IMR-90 (cell line): ENCODE measurements around the gene TTC3.

Experiments
- BHLHE40 ChIP-seq: fragments of 150-350 bp; IDR thresholded peaks from 2 replicates; pipeline ENCODE4 v1.6.1; 2016; ENCODE audit warnings: mild to moderate bottlenecking, low read depth, low read length
- CEBPB ChIP-seq: IDR thresholded peaks from 2 replicates; pipeline ENCODE4 v1.6.1; 2012; ENCODE audit warnings: low read depth, low read length, improper control_type of control experiment
- CHD1 ChIP-seq: IDR thresholded peaks from 2 replicates; pipeline ENCODE4 v1.6.1; 2012; ENCODE audit warnings: low read depth, low read length, improper control_type of control experiment
- CTCF ChIP-seq: conservative IDR thresholded peaks from 2 replicates; pipeline ENCODE4 v1.5.1; 2012; ENCODE audit warnings: mild to moderate bottlenecking, low read depth, low read length, improper control_type of control experiment
- MAFK ChIP-seq: IDR thresholded peaks from 2 replicates; pipeline ENCODE4 v1.6.1; 2012; ENCODE audit warnings: low read depth, low read length, improper control_type of control experiment
- MXI1 ChIP-seq: IDR thresholded peaks from 2 replicates; pipeline ENCODE4 v1.6.1; 2012; ENCODE audit warnings: low read depth, mild to moderate bottlenecking, low read length, moderate library complexity, borderline replicate concordance
- POLR2A ChIP-seq: IDR thresholded peaks from 2 replicates; pipeline ENCODE4 v1.6.1; 2012; ENCODE audit warnings: mild to moderate bottlenecking, low read depth, low read length
- RAD21 ChIP-seq: IDR thresholded peaks from 2 replicates; pipeline ENCODE4 v1.6.1; 2012; ENCODE audit warnings: low read length, improper control_type of control experiment
- RCOR1 ChIP-seq: IDR thresholded peaks from 2 replicates; pipeline ENCODE4 v1.6.1; 2012; ENCODE audit warnings: mild to moderate bottlenecking, low read length, improper control_type of control experiment; ENCODE audit not compliant: insufficient replicate concordance
- RFX5 ChIP-seq: IDR thresholded peaks from 2 replicates; pipeline ENCODE4 v1.8.0; 2012; ENCODE audit warnings: low read depth, mild to moderate bottlenecking, low read length, moderate library complexity
- SMC3 ChIP-seq: fragments of 150-350 bp; IDR thresholded peaks from 2 replicates; pipeline ENCODE4 v1.6.1; 2016; ENCODE audit warnings: low read depth, mild to moderate bottlenecking, antibody characterized with exemption, low read length, moderate library complexity
- TF ChIP-seq, protein P1 (sequence below): fragments of 150-350 bp; IDR thresholded peaks from 2 replicates; pipeline ENCODE4 v1.6.1; 2017; ENCODE audit warnings: mild to moderate bottlenecking, antibody characterized with exemption, low read length, low read depth
- TF ChIP-seq, protein P2 (sequence below): fragments of 150-350 bp; IDR thresholded peaks from 2 replicates; pipeline ENCODE4 v1.6.1; 2016; ENCODE audit warnings: low read depth, mild to moderate bottlenecking, low read length, moderate library complexity, borderline replicate concordance

DNA sequence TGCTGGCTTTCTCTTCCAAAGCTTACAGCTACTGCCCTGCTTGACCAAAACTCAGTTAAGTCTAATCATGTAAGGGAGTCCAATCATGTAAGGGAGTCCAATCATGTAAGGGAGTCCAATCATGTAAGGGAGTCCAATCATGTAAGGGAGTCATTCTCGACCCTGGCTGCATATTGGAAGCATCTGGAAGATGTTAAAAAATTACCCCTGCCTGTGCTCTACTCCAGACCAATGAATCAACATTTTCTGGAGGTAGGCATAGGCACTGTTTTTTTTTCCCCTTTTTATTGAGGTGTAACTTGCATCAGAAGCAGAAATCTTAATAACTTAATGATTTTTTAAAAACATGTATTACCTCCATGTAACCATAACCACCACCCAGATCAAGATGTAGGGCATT lies 9.6 kb upstream of the TTC3 start:
- TF ChIP-seq POLR2A (no peak), CTCF (no peak), MXI1 (no peak), BHLHE40 (no peak), CEBPB (no peak), MAFK (no peak), RCOR1 (no peak), RAD21 (no peak), CHD1 (no peak), RFX5 (no peak), SMC3 (no peak)
- TF ChIP-seq, protein P1, sequence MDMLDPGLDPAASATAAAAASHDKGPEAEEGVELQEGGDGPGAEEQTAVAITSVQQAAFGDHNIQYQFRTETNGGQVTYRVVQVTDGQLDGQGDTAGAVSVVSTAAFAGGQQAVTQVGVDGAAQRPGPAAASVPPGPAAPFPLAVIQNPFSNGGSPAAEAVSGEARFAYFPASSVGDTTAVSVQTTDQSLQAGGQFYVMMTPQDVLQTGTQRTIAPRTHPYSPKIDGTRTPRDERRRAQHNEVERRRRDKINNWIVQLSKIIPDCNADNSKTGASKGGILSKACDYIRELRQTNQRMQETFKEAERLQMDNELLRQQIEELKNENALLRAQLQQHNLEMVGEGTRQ, result no peak
- TF ChIP-seq, protein P2, sequence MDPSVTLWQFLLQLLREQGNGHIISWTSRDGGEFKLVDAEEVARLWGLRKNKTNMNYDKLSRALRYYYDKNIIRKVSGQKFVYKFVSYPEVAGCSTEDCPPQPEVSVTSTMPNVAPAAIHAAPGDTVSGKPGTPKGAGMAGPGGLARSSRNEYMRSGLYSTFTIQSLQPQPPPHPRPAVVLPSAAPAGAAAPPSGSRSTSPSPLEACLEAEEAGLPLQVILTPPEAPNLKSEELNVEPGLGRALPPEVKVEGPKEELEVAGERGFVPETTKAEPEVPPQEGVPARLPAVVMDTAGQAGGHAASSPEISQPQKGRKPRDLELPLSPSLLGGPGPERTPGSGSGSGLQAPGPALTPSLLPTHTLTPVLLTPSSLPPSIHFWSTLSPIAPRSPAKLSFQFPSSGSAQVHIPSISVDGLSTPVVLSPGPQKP, result no peak
